ENCODE data around the gene PSME3.

The PSME3 gene, protein sequence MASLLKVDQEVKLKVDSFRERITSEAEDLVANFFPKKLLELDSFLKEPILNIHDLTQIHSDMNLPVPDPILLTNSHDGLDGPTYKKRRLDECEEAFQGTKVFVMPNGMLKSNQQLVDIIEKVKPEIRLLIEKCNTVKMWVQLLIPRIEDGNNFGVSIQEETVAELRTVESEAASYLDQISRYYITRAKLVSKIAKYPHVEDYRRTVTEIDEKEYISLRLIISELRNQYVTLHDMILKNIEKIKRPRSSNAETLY

DNA sequence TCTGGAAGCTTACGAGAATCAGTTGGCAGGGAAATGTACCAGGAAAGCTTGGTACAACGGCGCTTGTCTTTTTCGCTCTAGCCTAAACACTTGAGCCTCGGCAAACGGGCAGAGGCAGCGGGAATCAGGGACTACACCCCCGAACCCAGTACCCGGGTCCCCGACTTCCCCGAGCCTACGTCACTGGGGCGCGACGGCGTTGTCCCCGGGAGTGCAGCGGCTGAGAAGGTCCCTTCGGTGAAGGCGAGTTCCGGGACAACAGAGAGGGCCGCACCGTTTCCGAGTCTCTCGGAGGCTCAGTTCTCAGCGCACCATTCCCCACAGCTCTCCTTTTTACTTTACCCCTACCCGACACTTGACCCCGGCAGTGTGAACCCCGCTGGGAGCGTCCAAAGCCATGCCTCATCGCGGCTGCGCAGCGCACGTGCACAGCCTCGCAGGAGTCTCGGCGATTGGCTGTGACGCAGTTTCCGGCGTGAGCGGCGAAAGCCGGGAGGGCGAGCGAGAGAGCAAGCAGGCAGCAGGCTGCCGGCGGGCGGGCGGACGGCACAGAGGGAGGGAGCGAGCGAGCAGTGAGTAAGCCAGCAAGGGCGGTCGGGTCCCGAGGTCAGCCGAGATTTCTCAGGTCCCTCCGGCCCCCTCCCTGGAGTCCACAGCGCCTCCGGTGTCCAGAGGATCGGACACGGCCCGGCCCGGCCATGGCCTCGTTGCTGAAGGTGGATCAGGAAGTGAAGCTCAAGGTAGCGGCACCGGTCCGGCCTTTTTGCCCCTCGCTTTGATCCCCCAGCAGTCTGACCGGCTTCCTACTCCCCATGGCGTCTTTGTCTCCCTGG is at the start of gene PSME3:
Gene PSME3, plus strand, starts transcription at position 464 of the 833 bp plus-strand sequence. Its CDS starts 235 bp downstream, at position 699.
- DNase-seq (ENCODE audit: low read depth), result peak; percentile 69

DNA sequence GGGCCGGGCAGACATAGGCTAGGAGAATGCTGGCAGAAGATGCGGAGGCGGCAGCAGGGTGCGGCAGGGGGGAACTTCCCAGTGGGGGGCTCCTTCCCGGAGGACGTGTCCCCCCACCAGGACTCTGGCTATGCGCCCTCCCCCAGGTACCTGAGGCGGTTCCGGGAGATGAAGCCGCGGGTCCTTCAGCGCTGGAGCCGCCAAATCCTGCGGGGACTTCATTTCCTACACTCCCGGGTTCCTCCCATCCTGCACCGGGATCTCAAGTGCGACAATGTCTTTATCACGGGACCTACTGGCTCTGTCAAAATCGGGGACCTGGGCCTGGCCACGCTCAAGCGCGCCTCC is 49.4 kb upstream of the PSME3 start:
- no peak for DNase-seq (ENCODE audit: low read depth)

DNA sequence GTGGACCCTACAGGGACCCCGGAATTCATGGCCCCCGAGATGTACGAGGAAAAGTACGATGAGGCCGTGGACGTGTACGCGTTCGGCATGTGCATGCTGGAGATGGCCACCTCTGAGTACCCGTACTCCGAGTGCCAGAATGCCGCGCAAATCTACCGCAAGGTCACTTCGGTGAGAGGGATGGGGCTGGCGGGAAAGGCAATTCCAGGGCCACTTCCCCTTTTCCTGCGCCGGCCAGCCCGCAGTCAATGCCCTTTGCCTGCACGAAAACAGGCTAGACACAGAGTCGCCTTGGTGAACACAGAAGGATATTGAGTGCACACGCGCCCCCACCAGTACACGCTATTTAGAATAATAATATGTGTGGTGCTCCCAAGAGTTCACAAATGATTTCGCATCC is 48.8 kb upstream of the PSME3 start:
- DNase-seq (ENCODE audit: low read depth), result no peak

GRCh38 chr17:42784811-42785592 is 48.2 kb upstream of the PSME3 start:
- no peak for DNase-seq (ENCODE audit: low read depth)

DNA sequence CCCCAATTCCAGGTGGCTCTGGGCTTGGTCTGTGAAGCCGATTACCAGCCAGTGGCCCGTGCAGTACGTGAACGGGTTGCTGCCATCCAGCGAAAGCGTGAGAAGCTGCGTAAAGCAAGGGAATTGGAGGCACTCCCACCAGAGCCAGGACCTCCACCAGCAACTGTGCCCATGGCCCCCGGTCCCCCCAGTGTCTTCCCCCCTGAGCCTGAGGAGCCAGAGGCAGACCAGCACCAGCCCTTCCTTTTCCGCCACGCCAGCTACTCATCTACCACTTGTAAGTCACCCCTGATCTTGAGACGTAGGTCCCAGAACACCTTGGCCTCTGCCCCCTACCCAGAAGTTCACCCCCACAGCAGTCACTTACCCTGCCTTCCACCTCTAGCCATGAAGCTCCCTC is 45.9 kb upstream of the PSME3 start:
- DNase-seq (ENCODE audit: low read depth), result no peak

DNA sequence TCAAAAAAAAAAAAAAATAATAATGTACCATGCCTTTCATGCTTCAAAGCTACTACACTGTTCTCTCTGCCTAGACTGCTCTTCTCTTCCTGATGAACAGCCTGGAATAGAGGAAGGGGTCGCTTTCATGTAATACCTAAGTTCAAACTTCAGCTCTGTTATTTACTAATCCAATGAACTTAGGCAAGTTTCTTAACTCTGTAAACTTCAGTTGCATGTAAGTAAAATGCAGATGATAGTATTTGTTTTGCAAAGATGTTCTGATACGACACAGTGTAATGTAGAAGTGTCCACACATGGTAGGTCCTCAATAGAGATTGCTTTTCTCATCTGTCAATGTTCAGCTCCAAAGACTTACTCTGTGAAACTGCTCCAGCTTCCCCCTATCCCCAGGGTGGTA is 41.2 kb upstream of the PSME3 start:
- DNase-seq (ENCODE audit: low read depth), result no peak

DNA sequence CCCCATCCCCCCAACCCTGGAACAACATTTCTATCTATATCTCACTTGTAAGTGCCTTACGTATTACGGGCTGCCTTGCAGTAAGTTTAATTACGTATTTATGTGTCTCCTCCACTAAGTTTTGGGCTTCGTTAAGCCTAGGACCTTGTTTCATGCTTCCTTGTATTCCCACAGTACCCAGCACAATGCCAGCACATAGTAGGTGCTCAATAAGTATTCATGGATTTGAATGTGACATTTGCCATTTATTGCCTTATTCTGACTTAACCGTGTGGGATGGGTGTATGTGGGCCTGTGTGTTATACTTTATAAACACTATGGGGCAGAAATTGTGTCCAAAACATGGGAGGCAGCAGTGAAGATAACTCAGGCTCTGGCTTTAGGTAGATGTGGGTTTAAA is 40.7 kb upstream of the PSME3 start:
- DNase-seq (ENCODE audit: low read depth), result no peak

- no peak for DNase-seq (ENCODE audit: low read depth)
Observed at GRCh38 chr17:42795061-42795460, 38.1 kb upstream of the PSME3 start.

DNA sequence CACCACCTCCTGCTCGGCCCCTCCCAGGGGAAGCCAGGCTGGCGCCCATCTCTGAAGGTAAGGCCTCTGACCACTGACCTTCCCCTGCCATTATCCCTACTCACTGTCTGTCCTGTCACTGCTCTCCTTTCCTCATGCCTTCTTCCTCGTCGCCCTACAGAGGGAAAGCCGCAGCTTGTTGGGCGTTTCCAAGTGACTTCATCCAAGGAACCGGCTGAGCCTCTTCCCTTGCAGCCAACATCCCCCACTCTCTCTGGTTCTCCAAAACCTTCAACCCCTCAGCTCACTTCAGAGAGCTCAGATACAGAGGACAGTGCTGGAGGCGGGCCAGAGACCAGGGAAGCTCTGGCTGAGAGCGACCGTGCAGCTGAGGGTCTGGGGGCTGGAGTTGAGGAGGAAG is 37.7 kb upstream of the PSME3 start:
- no peak for DNase-seq (ENCODE audit: low read depth)

DNA sequence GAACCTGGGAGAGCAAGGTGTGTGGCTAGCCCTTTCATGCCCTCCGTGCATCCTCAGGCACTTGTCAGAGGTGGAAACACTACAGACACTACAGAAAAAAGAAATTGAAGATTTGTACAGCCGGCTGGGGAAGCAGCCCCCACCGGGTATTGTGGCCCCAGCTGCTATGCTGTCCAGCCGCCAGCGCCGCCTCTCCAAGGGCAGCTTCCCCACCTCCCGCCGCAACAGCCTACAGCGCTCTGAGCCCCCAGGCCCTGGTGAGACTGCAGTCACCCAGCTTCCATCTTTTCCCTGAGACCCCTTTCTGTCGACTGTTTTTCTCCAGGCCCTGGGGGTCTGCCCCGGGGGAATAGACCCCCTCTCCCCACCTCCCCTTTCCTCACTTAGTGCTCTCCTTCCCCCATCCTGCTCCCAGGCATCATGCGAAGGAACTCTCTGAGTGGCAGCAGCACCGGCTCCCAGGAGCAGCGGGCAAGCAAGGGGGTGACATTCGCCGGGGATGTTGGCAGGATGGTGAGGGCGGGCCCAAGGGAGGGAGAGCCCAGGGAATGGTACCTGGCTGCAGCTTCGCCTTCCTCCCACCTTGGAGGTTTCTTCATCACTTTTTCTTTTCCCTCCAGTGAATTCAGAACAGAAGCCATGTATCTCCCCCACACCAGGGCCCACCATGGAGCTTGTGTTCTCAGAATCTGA is 37.0 kb upstream of the PSME3 start:
- no peak for DNase-seq (ENCODE audit: low read depth)

- no peak for DNase-seq (ENCODE audit: low read depth)
Observed at GRCh38 chr17:42797067-42798007, 35.9 kb upstream of the PSME3 start.

DNA sequence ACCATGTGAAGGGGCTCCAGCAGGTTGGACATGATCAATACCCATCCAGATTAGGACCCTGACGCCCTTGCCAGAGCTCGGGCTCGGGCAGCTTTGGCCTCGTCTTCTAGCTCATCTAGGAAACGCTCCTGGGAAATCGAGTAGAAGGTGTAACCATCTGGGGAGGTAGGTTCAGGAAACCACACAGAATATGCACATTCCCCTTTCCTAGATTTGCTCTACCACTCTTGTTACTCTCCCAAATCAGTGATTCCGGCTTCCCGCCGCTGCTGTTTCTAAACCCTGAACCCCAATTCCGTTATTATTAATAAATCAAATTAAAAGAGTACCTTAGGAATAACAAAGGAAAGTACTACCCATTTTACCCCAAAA is 35.2 kb upstream of the PSME3 start:
- no peak for DNase-seq (ENCODE audit: low read depth)

- DNase-seq (ENCODE audit: low read depth), result peak; percentile 53
Observed at GRCh38 chr17:42798383-42799380, 34.5 kb upstream of the PSME3 start, which contains the start of the genes CNTD1 and COA3. Gene CNTD1 (plus strand): TSS chr17:42798861. CDS start chr17:42799068, 207 bp downstream. Gene COA3 (minus strand): TSS chr17:42798704. CDS start chr17:42798681, 23 bp downstream.

- DNase-seq (ENCODE audit: low read depth), result no peak
Observed at GRCh38 chr17:42803074-42803883, 29.9 kb upstream of the PSME3 start.

- DNase-seq (ENCODE audit: low read depth), result no peak
Observed at GRCh38 chr17:42804918-42805367, 28.3 kb upstream of the PSME3 start.

- DNase-seq (ENCODE audit: low read depth), result no peak
Observed at GRCh38 chr17:42806249-42806648, 26.9 kb upstream of the PSME3 start.

GRCh38 chr17:42809250-42809649 is 23.9 kb upstream of the PSME3 start:
- peak; percentile 61 for DNase-seq (ENCODE audit: low read depth)

GRCh38 chr17:42814633-42815399 is 18.4 kb upstream of the PSME3 start:
- peak; percentile 93 for DNase-seq (ENCODE audit: low read depth)
